ENCODE measurements around the gene RPTOR. TPM values are rescaled to one million over a fixed set of nuclear protein-coding genes. Genes with fewer than 3 reads are reported as not detected.
"Not testable (repeated sequence)": the region's sequence is repeated elsewhere in the genome, so short reads cannot be mapped to it uniquely, and the experiment has no call there.

RPTOR gene
- total RNA-seq, 1 experiment from 2014 or later = 25.1 TPM

DNA sequence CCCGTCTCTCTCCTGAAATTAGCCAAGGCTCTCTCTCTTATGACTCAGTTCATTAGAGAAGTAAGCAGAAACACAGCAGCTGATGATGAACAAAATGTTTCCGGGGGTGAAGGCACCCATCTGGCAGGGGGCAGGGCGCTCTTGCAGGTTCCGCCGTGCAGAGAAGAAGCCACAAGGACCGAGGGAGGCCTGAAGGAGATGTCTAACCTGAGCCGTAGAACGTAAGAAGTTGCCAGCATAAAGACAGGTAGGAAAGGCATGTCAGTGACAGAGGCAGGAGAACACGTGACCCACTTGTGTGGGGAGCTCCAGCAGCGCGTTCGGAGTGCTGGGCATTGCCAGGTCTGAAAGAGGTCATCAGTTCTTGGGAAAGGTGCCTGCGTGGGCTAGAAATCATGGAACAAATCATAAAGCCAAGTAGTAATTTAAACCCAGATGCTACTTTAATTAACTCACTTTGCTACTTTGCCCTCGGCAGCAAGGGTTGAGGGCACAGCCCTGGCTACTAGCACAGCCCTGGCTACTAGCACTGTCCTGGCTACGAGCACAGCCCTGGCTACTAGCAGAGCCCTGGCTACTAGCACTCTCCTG, 198.6 kb downstream of the RPTOR start:
- Mint-ChIP-seq H3K4me1 (peaks cover 6 to 8% of the 10 kb centered on the region in 2 experiments), H3K27ac (peak overlapping the region in 2 of 3 experiments; percentile 23 to 78; a peak in 4 of 7 replicates), H3K4me3 (no peak overlapping the region), H3K9me3 (peaks cover 9 to 17% of the 10 kb centered on the region in 2 experiments), H3K27me3 (ENCODE audit: low read depth) (peaks cover 3% of the 10 kb centered on the region), H3K36me3 (ENCODE audit: insufficient read depth in 1 of 3, low read depth in 3 of 3) (peaks cover 29 to 36% (median 30%) of the 10 kb centered on the region in 3 experiments)
- Histone ChIP-seq H2BK120ac (ENCODE audit: low read depth, low read length, poor library complexity, severe bottlenecking) (no peak overlapping the region), H2BK5ac (ENCODE audit: insufficient read length, low read length) (no peak overlapping the region), H3K27me3 (ENCODE audit: insufficient read depth, low read length) (no peaks in the 10 kb centered on the region), H3K14ac (ENCODE audit: insufficient read depth, low read length) (no peak overlapping the region), H3K23ac (ENCODE audit: insufficient read length, low read depth, low read length) (no peak overlapping the region), H2AK5ac (ENCODE audit: insufficient read length, low read length) (no peak overlapping the region), H3K18ac (ENCODE audit: insufficient read length, low read depth, low read length) (no peak overlapping the region), H3K27ac (ENCODE audit: insufficient read length, low read depth, low read length) (no peak overlapping the region), H4K8ac (replicated peaks; ENCODE audit: insufficient read length, low read depth, low read length) (no peak overlapping the region), H3K9ac (ENCODE audit: extremely low read depth, insufficient read length, low read length) (no peak overlapping the region), H2BK15ac (ENCODE audit: low read depth, low read length) (no peak overlapping the region), H2BK12ac (ENCODE audit: insufficient read length, low read depth, low read length) (no peak overlapping the region), H3K4ac (ENCODE audit: low read depth, low read length) (no peak overlapping the region), H4K91ac (ENCODE audit: insufficient read length, low read depth, low read length) (no peak overlapping the region), H3K4me1 (ENCODE audit: insufficient read depth, low read length) (no peaks in the 10 kb centered on the region), H3K9me3 (ENCODE audit: control insufficient read depth, low read depth, low read length) (no peaks in the 10 kb centered on the region), H3K4me2 (ENCODE audit: insufficient read depth, insufficient read length, low read length) (no peak overlapping the region), H2AFZ (ENCODE audit: low read length) (no peak overlapping the region), H3K56ac (ENCODE audit: insufficient read length, low read depth, low read length) (no peak overlapping the region), H3K79me1 (ENCODE audit: insufficient read depth, low read depth, low read length, poor library complexity, severe bottlenecking) (no peaks in the 10 kb centered on the region), H3T11ph (ENCODE audit: low read length) (no peak overlapping the region), H4K5ac (ENCODE audit: insufficient read length, low read depth, low read length) (no peak overlapping the region), H4K20me1 (ENCODE audit: control insufficient read depth, insufficient read depth, insufficient read length) (no peaks in the 10 kb centered on the region), H2BK20ac (ENCODE audit: low read depth, low read length, poor library complexity, severe bottlenecking) (no peak overlapping the region), H3K79me2 (ENCODE audit: insufficient read depth, low read length) (no peaks in the 10 kb centered on the region), H3K23me2 (ENCODE audit: insufficient read length, low read depth, low read length, poor library complexity, severe bottlenecking) (no peaks in the 10 kb centered on the region)
- WGBS (ENCODE audit: extremely low coverage, insufficient read length, low lambda C conversion rate) = no CpG with 5 or more reads among the region's 15 CpGs
- no peak for DNase-seq
- TF ChIP-seq, protein P1, sequence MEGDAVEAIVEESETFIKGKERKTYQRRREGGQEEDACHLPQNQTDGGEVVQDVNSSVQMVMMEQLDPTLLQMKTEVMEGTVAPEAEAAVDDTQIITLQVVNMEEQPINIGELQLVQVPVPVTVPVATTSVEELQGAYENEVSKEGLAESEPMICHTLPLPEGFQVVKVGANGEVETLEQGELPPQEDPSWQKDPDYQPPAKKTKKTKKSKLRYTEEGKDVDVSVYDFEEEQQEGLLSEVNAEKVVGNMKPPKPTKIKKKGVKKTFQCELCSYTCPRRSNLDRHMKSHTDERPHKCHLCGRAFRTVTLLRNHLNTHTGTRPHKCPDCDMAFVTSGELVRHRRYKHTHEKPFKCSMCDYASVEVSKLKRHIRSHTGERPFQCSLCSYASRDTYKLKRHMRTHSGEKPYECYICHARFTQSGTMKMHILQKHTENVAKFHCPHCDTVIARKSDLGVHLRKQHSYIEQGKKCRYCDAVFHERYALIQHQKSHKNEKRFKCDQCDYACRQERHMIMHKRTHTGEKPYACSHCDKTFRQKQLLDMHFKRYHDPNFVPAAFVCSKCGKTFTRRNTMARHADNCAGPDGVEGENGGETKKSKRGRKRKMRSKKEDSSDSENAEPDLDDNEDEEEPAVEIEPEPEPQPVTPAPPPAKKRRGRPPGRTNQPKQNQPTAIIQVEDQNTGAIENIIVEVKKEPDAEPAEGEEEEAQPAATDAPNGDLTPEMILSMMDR (conservative IDR thresholded peaks at IDR 0.05) = no peak

DNA sequence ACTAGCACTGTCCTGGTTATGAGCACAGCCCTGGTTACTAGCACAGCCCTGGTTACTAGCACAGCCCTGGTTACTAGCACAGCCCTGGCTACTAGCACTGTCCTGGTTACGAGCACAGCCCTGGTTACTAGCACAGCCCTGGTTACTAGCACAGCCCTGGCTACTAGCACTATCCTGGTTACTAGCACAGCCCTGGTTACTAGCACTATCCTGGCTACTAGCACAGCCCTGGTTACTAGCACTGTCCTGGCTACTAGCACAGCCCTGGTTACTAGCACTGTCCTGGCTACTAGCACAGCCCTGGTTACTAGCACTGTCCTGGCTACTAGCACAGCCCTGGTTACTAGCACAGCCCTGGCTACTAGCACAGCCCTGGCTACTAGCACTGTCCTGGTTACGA, 199.3 kb downstream of the RPTOR start:
- WGBS (ENCODE audit: extremely low coverage, insufficient read length, low lambda C conversion rate) = no CpG with 5 or more reads among the region's 2 CpGs
- H2AK5ac ChIP-seq (ENCODE audit: insufficient read length, low read length); H2BK15ac ChIP-seq (ENCODE audit: low read depth, low read length); H3K4me2 ChIP-seq (ENCODE audit: insufficient read depth, insufficient read length, low read length); H3K79me1 ChIP-seq (ENCODE audit: insufficient read depth, low read depth, low read length, poor library complexity, severe bottlenecking); H3K4me3 Mint-ChIP-seq; H2BK12ac ChIP-seq (ENCODE audit: insufficient read length, low read depth, low read length); H2BK120ac ChIP-seq (ENCODE audit: low read depth, low read length, poor library complexity, severe bottlenecking); H3K14ac ChIP-seq (ENCODE audit: insufficient read depth, low read length); H3K4me1 ChIP-seq (ENCODE audit: insufficient read depth, low read length); H2BK5ac ChIP-seq (ENCODE audit: insufficient read length, low read length); H3K9me3 ChIP-seq (ENCODE audit: control insufficient read depth, low read depth, low read length); H3K4ac ChIP-seq (ENCODE audit: low read depth, low read length); H2BK20ac ChIP-seq (ENCODE audit: low read depth, low read length, poor library complexity, severe bottlenecking); H3K79me2 ChIP-seq (ENCODE audit: insufficient read depth, low read length); H4K20me1 ChIP-seq (ENCODE audit: control insufficient read depth, insufficient read depth, insufficient read length); H3K27me3 Mint-ChIP-seq (ENCODE audit: low read depth); H3K27ac Mint-ChIP-seq; H4K91ac ChIP-seq (ENCODE audit: insufficient read length, low read depth, low read length); H3K9ac ChIP-seq (ENCODE audit: extremely low read depth, insufficient read length, low read length); H3K27ac ChIP-seq (ENCODE audit: insufficient read length, low read depth, low read length); H3T11ph ChIP-seq (ENCODE audit: low read length); H3K27me3 ChIP-seq (ENCODE audit: insufficient read depth, low read length); H3K23me2 ChIP-seq (ENCODE audit: insufficient read length, low read depth, low read length, poor library complexity, severe bottlenecking); H3K56ac ChIP-seq (ENCODE audit: insufficient read length, low read depth, low read length); DNase-seq; H2AFZ ChIP-seq (ENCODE audit: low read length); H3K4me1 Mint-ChIP-seq; H3K23ac ChIP-seq (ENCODE audit: insufficient read length, low read depth, low read length); H4K5ac ChIP-seq (ENCODE audit: insufficient read length, low read depth, low read length); H4K8ac ChIP-seq (replicated peaks; ENCODE audit: insufficient read length, low read depth, low read length); H3K18ac ChIP-seq (ENCODE audit: insufficient read length, low read depth, low read length): not testable (repeated sequence)
- Mint-ChIP-seq H3K36me3 (ENCODE audit: insufficient read depth in 1 of 3, low read depth in 3 of 3) (peaks cover 29 to 36% (median 30%) of the 10 kb centered on the region in 3 experiments), H3K9me3 (peaks cover 9 to 17% of the 10 kb centered on the region in 2 experiments)

All from H9 (cell line).